Gastroesophageal sphincter (tissue), 4 donors: ENCODE measurements around the gene CCDC83. TPM values are rescaled to one million over a fixed set of nuclear protein-coding genes. Genes with fewer than 3 reads are reported as not detected.

Experiments used
- ATAC-seq: fragments of 150-250 bp; one replicate; pipeline ENCODE4 v1.9.1; 2016; ENCODE audit warnings: mild to moderate bottlenecking, moderate library complexity
- H3K27ac ChIP-seq, 4 donors: fragments of 200-600 bp; sonication (generic) in 3 of 4; 1 replicate in 3 of 4; 2 replicates in 1 of 4; pipeline ENCODE4 v1.5.1; 2016 to 2019
- H3K27me3 ChIP-seq: fragments of 200-600 bp; sonication (generic); one replicate; pipeline ENCODE4 v1.5.1; 2019
- H3K36me3 ChIP-seq, 2 donors: fragments of 200-600 bp; sonication (generic); one replicate each; pipeline ENCODE4 v1.5.1; 2019; ENCODE audit warnings: control low read depth in 1 of 2
- H3K4me1 ChIP-seq, 3 donors: fragments of 200-600 bp; sonication (generic); 1 replicate in 2 of 3; 2 replicates in 1 of 3; pipeline ENCODE4 v1.5.1; 2016 to 2019; ENCODE audit warnings: control low read depth in 2 of 3
- H3K4me3 ChIP-seq, 2 donors: fragments of 200-600 bp; sonication (generic); one replicate each; pipeline ENCODE4 v1.5.1; 2019; ENCODE audit warnings: mild to moderate bottlenecking in 1 of 2, moderate library complexity in 1 of 2
- H3K9me3 ChIP-seq, 3 donors: fragments of 200-600 bp; sonication (generic); one replicate each; pipeline ENCODE4 v1.5.1; 2017 to 2019; ENCODE audit warnings: control low read depth in 2 of 3
- EP300 ChIP-seq: sonication (generic); formaldehyde crosslinking; IDR thresholded peaks from one replicate; pipeline ENCODE4 v1.6.1; 2017; ENCODE audit warnings: antibody characterized with exemption, mild to moderate bottlenecking
- POLR2A ChIP-seq, 2 donors: fragments of 450-650 bp; IDR thresholded peaks; one replicate each; pipeline ENCODE4 v1.6.1; 2017; ENCODE audit warnings: antibody characterized with exemption in 2 of 2, mild to moderate bottlenecking in 2 of 2, moderate library complexity in 1 of 2
- POLR2AphosphoS5 ChIP-seq: sonication (generic); formaldehyde crosslinking; IDR thresholded peaks from one replicate; pipeline ENCODE4 v1.6.1; 2017; ENCODE audit warnings: antibody characterized with exemption
- WGBS, 2 donors: methylation state at CpG; one replicate each; pipeline ENCODE4 v1.1.5; 2018; ENCODE audit warnings: low coverage in 1 of 2; 5-methylcytosine and 5-hydroxymethylcytosine counted together
- total RNA-seq, 4 donors: library from RNA; depleted of rRNA; stranded (reverse); fragments of >200 nt; gene quantifications; one replicate each; pipeline ENCODE4 v1.1.0, GENCODE V29; 2016
- TF ChIP-seq, protein P1 (sequence below), 4 experiments: fragments of 200-600 bp in 2 of 4; fragments of 450-650 bp in 2 of 4; sonication (generic) in 1 of 4; IDR thresholded peaks; one replicate each; pipeline ENCODE4 v1.5.1; 2017 to 2019; ENCODE audit warnings: antibody characterized with exemption in 4 of 4, mild to moderate bottlenecking in 2 of 4, moderate library complexity in 2 of 4

Gene CCDC83
- total RNA-seq, 4 donors from 2014 or later: not detected

DNA sequence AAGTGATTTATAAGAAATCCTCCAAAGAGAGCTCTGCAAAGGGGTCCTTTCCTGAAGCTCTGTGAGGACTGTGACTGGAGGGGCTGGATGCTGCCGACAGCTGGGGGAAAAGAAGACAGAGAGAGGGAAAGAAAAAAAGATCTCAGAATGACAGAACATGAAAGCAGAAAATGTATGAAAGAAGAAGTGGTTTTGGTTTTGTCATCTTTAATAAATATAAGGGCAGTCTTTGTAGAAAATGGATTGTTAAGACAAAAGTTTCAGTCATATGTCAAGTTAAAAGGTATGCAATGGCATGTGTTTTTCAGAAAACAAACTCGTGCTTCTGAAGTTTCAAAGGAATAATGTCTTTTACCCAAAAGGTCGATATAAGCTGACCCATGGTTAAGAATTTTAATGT is 105.5 kb downstream of the CCDC83 start:
- Histone ChIP-seq H3K36me3 (peaks cover 0 to 83% of the 10 kb centered on the region in 2 donors), H3K27me3 (no peaks in the 10 kb centered on the region), H3K4me1 (peaks cover 2 to 31% (median 4%) of the 10 kb centered on the region in 3 donors), H3K4me3 (no peak overlapping the region), H3K9me3 (no peaks in the 10 kb centered on the region), H3K27ac (no peak overlapping the region)
- no peak for ATAC-seq
- WGBS, 2 donors: 46 to 72% methylated on average over 3 of the region's 3 CpGs
- TF ChIP-seq EP300: no peak
- TF ChIP-seq POLR2AphosphoS5: no peak
- no peak for TF ChIP-seq POLR2A (IDR thresholded peaks at IDR 0.05)
- TF ChIP-seq, protein P1, sequence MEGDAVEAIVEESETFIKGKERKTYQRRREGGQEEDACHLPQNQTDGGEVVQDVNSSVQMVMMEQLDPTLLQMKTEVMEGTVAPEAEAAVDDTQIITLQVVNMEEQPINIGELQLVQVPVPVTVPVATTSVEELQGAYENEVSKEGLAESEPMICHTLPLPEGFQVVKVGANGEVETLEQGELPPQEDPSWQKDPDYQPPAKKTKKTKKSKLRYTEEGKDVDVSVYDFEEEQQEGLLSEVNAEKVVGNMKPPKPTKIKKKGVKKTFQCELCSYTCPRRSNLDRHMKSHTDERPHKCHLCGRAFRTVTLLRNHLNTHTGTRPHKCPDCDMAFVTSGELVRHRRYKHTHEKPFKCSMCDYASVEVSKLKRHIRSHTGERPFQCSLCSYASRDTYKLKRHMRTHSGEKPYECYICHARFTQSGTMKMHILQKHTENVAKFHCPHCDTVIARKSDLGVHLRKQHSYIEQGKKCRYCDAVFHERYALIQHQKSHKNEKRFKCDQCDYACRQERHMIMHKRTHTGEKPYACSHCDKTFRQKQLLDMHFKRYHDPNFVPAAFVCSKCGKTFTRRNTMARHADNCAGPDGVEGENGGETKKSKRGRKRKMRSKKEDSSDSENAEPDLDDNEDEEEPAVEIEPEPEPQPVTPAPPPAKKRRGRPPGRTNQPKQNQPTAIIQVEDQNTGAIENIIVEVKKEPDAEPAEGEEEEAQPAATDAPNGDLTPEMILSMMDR (IDR thresholded peaks at IDR 0.05): no peak

DNA sequence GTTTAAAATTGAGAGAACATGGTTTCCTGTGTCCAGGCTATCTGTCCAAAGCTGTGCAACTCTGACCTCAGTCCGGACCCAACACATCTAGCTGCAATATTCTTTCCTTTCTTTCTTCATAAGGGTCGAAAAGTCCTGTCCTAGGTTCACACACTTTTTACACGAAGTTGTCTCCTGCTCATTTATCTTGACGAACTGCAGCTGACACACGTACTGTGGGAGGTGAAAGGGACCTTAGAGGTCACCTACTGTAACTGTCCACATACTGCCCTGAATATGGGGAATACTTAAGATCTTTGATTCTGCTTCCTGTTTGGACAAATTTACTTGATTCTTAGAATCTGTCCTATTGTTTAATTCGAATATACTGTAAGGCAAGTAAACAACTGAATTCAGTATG is 105.9 kb downstream of the CCDC83 start:
- H3K9me3 ChIP-seq: no peaks in the 10 kb centered on the region
- peaks cover 0 to 83% of the 10 kb centered on the region in 2 donors for H3K36me3 ChIP-seq
- TF ChIP-seq POLR2A (IDR thresholded peaks at IDR 0.05) (no peak), POLR2AphosphoS5 (no peak), EP300 (no peak)
- TF ChIP-seq, protein P1 (IDR thresholded peaks at IDR 0.05): no peak
- 51 to 54% methylated on average over 6 of the region's 6 CpGs for WGBS, 2 donors
- no peak for ATAC-seq
- no peaks in the 10 kb centered on the region for H3K27me3 ChIP-seq
- no peak overlapping the region for H3K4me3 ChIP-seq
- H3K27ac ChIP-seq: no peak overlapping the region
- peaks cover 0 to 27% (median 0%) of the 10 kb centered on the region in 3 donors for H3K4me1 ChIP-seq

DNA sequence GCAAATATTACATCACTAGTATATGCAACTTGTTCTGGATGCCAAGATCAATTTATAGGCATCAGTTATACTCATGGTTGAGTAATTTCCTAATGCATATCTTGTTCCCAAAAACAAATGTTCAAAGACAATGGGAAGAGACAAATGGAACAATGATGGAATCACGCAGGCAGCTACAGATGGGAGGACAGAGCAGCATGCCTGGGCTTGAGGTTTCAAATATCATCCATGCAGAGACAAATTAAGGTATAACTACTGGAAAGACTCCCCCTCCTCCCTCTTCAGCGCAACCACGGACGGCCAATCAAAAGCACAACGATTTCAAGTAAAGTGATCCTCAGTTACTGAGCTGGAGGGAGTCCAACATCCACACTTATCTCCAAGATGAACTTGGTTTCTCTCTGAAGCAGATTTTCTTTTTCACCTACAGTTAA is 106.8 kb downstream of the CCDC83 start:
- H3K27ac ChIP-seq: no peak overlapping the region
- H3K36me3 ChIP-seq: peaks cover 0 to 83% of the 10 kb centered on the region in 2 donors
- TF ChIP-seq EP300 (no peak), POLR2AphosphoS5 (no peak), POLR2A (IDR thresholded peaks at IDR 0.05) (no peak)
- TF ChIP-seq, protein P1 (IDR thresholded peaks at IDR 0.05): no peak
- no peak for ATAC-seq
- no peak overlapping the region for H3K4me3 ChIP-seq
- peaks cover 0 to 20% (median 0%) of the 10 kb centered on the region in 3 donors for H3K4me1 ChIP-seq
- H3K27me3 ChIP-seq: no peaks in the 10 kb centered on the region
- H3K9me3 ChIP-seq: no peaks in the 10 kb centered on the region
- 49 to 60% methylated on average over 4 to 5 of the region's 5 CpGs for whole genome bisulfite sequencing, 2 donors

DNA sequence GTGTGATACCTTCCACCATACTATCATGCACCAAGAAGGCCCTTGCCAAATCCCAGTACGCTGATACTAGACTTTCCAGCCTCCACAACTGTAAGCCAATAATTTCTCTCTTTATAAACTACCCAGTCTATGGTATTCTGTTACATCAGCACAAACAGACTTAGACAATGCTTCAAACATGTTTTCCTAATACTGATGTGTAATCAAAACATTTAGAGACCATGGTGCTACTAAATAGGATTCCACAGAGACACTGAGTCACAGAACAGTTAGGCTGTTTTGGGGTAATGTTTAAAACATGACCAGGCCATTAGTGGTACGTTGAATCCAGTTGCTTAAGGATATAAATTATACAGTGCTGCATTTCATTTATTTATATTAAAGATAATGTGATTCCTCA is 110.0 kb downstream of the CCDC83 start:
- peaks cover 0 to 30% (median 0%) of the 10 kb centered on the region in 3 donors for H3K4me1 ChIP-seq
- no peak overlapping the region for H3K27ac ChIP-seq
- H3K36me3 ChIP-seq: peaks cover 0 to 62% of the 10 kb centered on the region in 2 donors
- TF ChIP-seq, protein P1 (IDR thresholded peaks at IDR 0.05): no peak
- TF ChIP-seq EP300: no peak
- TF ChIP-seq POLR2A (IDR thresholded peaks at IDR 0.05): no peak
- no peak for TF ChIP-seq POLR2AphosphoS5
- no peak for ATAC-seq
- no peaks in the 10 kb centered on the region for H3K9me3 ChIP-seq
- H3K27me3 ChIP-seq: no peaks in the 10 kb centered on the region
- WGBS, 2 donors: 63 to 82% methylated on average over 2 of the region's 2 CpGs
- no peak overlapping the region for H3K4me3 ChIP-seq

DNA sequence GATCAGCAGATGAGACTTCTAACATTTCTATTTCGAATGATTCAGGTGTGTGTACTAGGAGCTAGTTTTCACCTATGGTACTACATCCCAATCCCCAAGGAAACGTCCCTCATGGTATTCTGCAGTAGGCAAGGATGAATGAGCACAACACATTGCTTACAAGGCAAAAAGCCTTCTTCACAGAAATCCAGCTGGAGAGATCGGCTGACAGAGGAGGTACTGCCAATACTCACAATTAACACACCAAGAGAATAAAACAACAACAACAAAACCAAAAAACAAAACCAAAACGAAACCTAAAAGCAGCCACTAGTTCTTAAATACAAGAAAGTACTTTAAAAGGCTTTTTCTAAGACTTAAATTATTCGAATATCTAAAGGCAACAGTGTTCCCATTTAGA is 112.3 kb downstream of the CCDC83 start:
- ATAC-seq: no peak
- TF ChIP-seq POLR2AphosphoS5 (no peak), EP300 (no peak), POLR2A (IDR thresholded peaks at IDR 0.05) (no peak)
- TF ChIP-seq, protein P1 (IDR thresholded peaks at IDR 0.05): no peak
- H3K4me1 ChIP-seq: peaks cover 0 to 22% (median 0%) of the 10 kb centered on the region in 3 donors
- WGBS, 2 donors: 73 to 88% methylated on average over 2 to 3 of the region's 5 CpGs
- H3K27me3 ChIP-seq: no peaks in the 10 kb centered on the region
- peaks cover 4 to 64% of the 10 kb centered on the region in 2 donors for H3K36me3 ChIP-seq
- H3K4me3 ChIP-seq: no peak overlapping the region
- H3K9me3 ChIP-seq: no peaks in the 10 kb centered on the region
- no peak overlapping the region for H3K27ac ChIP-seq
